ENCODE data around the gene MACROH2A2.
"Not testable (repeated sequence)": the region's sequence is repeated elsewhere in the genome, so short reads cannot be mapped to it uniquely, and the experiment has no call there.

The MACROH2A2 gene

GRCh38 chr10:70132098-70133029 is 79.7 kb downstream of the MACROH2A2 start, which contains the start of gene AIFM2:
TSS of gene AIFM2 (minus strand) at chr10:70132825. CDS start at chr10:70124084, 8,741 bp downstream.
- peak; percentile 33 for DNase-seq

DNA sequence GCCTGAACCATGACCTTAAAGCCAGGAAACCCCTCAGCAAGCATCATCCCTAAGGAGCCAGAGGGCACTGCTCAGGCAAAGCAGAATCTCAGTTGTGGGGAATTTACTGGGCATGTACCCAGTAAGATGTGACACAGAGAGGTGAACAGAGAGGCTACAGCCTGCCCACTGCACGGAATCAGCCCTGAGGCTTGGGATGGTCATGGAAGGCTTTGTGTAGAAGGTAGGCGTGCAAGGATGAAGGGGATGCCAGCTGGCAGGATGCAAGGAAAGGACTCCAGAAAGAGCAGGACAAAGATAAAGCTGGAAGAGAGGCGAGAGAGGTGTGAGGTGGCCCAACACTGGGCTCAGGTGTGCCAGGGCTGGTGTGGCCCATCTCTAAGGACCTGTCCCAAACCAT is 82.4 kb downstream of the MACROH2A2 start:
- no peak for DNase-seq

GRCh38 chr10:70135684-70136083 is 83.0 kb downstream of the MACROH2A2 start:
- DNase-seq, result no peak

DNA sequence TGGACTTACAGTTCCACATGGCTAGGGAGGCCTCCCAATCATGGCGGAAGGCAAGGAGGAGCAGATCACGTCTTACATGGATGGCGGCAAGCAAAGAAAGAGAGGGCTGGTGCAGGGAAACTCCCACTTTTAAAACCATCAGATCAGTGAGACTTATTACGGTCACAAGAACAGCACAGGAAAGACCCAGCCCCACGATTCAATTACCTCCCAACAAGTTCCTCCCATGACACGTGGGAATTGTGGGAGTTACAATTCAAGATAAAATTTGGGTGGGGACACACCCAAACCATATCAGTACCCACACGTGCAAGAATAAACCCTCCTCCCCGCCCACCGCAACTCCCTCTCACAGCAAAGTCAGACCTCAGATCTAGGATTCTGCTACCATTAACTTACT is 84.5 kb downstream of the MACROH2A2 start:
- DNase-seq, result no peak

DNA sequence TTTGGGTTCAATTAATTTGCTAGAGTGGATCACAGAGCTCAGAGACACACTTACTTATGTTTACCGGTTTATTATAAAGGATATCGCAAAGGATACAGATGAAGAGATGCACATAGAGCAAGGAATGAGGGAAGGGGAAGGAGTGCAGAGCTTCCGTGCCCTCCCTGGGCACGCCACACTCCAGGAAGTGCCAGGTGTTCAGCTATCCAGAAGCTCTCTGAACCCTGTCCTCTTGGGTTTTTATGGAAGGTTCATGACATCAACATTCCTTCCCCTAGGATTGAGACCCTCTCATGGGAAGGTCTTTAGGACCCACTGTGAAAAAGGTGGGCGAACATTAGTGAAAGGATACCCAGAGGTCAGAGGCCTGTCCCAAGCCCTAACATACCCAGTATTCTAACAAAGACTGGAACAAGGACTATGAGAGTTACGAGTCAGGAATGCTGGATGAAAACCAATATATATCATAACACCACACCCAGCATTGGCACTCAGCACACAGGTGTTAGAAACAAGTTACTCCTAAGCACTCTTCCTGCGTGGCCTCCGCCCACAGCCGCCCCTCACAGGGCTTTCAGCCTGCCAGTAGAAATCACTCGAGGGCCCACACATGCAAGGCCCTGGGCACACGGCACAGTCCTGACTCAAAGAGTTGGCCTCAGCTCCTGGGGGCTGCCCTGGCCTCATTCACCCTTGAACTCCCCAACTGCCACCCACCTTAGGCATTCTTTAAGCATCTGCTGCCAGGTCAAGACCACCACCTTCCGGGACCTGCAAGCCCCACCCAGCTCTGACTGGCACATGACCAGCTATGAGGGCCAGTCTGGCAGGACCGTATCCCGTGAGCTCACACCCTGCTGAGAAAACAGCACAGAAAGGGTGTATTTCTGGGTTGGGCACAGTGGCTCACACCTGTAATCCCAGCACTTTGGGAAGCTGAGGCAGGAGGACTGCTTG is 85.6 kb downstream of the MACROH2A2 start:
- DNase-seq, result no peak

GRCh38 chr10:70139151-70139996 is 86.7 kb downstream of the MACROH2A2 start:
- DNase-seq, result no peak

DNA sequence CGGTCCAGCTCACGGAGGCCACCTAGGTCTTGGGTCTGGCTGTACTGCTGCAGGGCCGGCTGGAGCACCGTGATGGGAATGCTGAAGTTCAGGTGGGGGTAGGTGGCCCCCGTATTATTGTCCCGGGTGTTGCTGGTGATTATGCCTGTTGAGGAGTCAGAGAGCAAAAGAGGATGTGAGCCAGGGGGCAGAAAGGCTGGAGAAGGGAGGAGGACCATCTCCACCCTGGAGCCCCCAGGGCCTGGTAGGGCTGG is 87.3 kb downstream of the MACROH2A2 start:
- no peak for DNase-seq

GRCh38 chr10:70140297-70140696 is 87.7 kb downstream of the MACROH2A2 start:
- no peak for DNase-seq

DNA sequence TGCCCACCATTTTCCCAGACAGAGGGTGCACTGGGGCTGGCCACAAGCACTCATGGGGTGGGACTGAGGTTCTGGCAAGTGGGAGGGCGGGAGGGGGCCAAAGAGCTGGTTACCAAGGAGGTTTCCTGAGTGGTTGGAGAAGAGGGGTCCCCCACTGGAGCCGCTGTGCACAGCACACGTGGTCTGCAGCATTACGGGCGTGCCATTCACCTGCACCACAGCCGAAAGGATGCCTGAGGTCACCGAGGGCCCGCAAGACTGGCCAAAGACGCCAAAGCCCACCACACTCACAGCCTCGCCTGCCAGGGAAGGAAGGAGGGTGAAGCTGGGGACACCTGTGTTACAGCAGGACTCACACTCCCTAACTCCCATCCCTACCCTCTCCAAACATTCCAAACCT is 89.9 kb downstream of the MACROH2A2 start:
- DNase-seq, result no peak

- no peak for DNase-seq
Measured at GRCh38 chr10:70144372-70145110, 91.9 kb downstream of the MACROH2A2 start.

- no peak for DNase-seq
Measured at GRCh38 chr10:70145166-70145665, 92.6 kb downstream of the MACROH2A2 start.

- DNase-seq, result peak; percentile 27
Measured at GRCh38 chr10:70145666-70146488, 93.2 kb downstream of the MACROH2A2 start.

- peak; percentile 92 for DNase-seq
Measured at GRCh38 chr10:70146489-70147258, 94.0 kb downstream of the MACROH2A2 start, which contains the start of gene TYSND1. TSS of gene TYSND1 (minus strand) at chr10:70146700. CDS start at chr10:70146586, 114 bp downstream.

DNA sequence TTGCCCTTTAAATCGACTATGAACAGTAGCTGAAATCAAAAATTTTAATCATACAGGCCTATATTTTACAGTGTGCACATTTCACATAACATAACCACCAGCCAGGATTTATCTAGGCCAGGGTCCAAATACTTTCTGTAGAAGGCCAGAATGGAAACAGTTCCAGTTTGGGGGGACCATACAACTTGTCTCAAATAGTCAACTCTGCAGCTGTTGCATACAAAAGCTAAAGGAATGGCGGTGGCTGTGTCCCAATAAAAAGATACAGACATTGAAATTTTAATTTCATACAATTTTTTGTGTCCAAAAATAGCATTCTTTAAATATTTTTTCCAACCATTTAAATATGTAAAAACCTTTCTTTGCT is 94.6 kb downstream of the MACROH2A2 start:
- DNase-seq, result no peak

DNA sequence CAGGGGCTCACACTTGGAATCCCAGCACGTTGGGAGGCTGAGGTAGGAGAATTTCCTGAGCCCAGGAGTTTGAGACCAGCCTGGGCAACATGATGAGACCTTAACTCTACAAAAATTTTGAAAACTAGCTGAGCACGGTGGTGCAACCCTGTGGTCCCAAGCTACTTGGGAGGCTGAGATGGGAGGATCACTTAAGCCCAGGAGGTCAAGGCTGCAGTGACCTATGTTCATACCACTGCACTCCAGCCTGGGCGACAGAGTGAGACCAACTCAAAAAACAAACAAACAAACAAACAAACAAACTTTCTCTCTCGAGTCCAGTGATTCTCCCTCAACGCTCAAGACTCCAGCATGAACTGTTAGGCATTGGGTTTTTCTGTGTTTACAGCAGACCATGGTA is 95.9 kb downstream of the MACROH2A2 start:
- no peak for DNase-seq

DNA sequence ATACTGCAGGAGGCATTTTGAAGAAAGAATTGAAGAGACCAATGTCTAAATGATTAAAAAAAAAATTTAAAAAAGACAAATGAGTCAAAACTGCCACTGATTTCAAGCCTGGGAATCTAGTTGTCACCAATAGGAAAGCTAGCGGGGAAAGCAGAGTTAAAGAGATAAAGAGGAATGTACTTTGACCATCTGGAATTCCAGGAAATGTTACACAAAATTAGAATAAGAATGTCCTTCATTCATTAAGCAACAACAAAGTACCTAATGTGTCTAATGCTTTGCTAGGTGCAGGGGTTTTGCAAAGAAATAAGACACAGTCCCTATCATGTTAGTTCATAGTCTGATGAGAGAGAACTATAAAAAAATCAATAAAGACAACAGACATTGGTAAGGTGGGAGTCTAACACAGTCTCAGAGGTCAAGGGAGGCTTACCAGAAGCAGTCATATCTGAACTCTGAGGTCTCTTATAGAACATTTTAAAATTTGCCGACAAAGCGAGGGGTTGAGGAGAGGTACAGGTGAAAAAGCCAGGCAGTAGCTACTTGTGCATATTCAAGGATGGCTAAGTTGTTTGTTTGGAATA is 102.7 kb downstream of the MACROH2A2 start:
- no peak for DNase-seq

GRCh38 chr10:70158113-70158512 is 105.5 kb downstream of the MACROH2A2 start:
- DNase-seq, result no peak

- DNase-seq, result not testable (repeated sequence)
Measured at GRCh38 chr10:70159366-70159765, 106.7 kb downstream of the MACROH2A2 start.

DNA sequence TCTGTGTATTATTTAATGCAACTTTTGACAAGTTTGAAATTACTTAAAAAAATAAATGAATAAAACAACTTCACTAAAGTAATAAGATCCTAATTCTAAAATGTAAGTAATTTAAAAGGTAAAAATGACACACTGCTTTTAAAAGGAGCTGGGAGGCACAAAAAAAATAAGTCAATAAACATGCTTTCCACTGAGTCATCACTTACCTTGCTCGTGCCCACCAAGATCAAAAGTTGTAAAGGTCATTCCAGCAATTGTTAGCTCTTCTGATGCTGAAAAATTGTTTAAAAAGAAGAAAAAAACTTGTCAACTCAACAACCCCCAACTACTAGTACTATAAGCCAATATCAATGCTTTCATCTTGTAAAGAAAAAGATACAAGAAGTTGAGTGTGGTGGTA is 108.2 kb downstream of the MACROH2A2 start:
- no peak for DNase-seq
